GM12878 (cell line): Measurements from ENCODE around the gene POLR2I. TPM values are rescaled to one million over a fixed set of nuclear protein-coding genes. Genes with fewer than 3 reads are reported as not detected.

Experiments
- ATAC-seq: fragments of 200-7000 bp; cut with Tn5 transposase; 3 replicates; pipeline ENCODE4 v1.9.1; 2020; ENCODE audit warnings: mild to moderate bottlenecking, moderate library complexity
- BruUV-seq: library from RNA; stranded (reverse); fragments of 400-500 nt; replicated peaks from 2 replicates; lab custom pipeline; 2021; lab: Mats Ljungman, UMichigan
- CTCF ChIA-PET: fragments of 300-600 bp; sonication (Branson Sonifier 250); formaldehyde crosslinking; extraction: SDS; loops from one replicate; lab custom pipeline; 2021; ENCODE audit warnings: inconsistent platforms; lab: Yijun Ruan, JAX
- POLR2A ChIA-PET: fragments of 350-600 bp; formaldehyde crosslinking; extraction: SDS; loops from one replicate; lab custom pipeline; 2021; ENCODE audit warnings: inconsistent platforms; lab: Charles Lee
- RAD21 ChIA-PET: fragments of 300-600 bp; sonication (Branson Sonifier 250); formaldehyde crosslinking; loops from one replicate; lab custom pipeline; 2023; ENCODE audit warnings: antibody characterized with exemption; ENCODE audit not compliant: unreplicated experiment; lab: Charles Lee
- SMC1A ChIA-PET: fragments of 300-600 bp; sonication (Branson Sonifier 250); formaldehyde crosslinking; loops from one replicate; lab custom pipeline; 2023; ENCODE audit not compliant: unreplicated experiment, uncharacterized antibody; lab: Charles Lee
- DNase-seq: peaks from one replicate; pipeline ENCODE4 v3.0.0-alpha.2; 2011; ENCODE audit warnings: low read depth, low spot score
- FAIRE-seq: peaks from 3 replicates; lab custom pipeline; 2011; peaks lifted over from hg19 to GRCh38; lab: Jason Lieb, UNC
- H2AFZ ChIP-seq: 2 replicates; pipeline ENCODE4 v1.6.0; 2011; ENCODE audit warnings: low read depth, low read length, control low read depth; ENCODE audit not compliant: control insufficient read depth
- H3K27ac ChIP-seq: 2 replicates; pipeline ENCODE4 v1.5.1; 2011; ENCODE audit warnings: control low read depth; ENCODE audit not compliant: control insufficient read depth, insufficient read depth
- H3K27me3 ChIP-seq, 2 experiments: replicated peaks in 1 of 2; 2 replicates each; pipeline versions ENCODE4 v1.6.0 to v1.6.1; 2011; ENCODE audit warnings: low read length in 1 of 2; ENCODE audit not compliant: control insufficient read depth in 2 of 2, insufficient read depth in 2 of 2
- H3K36me3 ChIP-seq, 2 experiments: 2 replicates each; pipeline ENCODE4 v1.5.1; 2011; ENCODE audit warnings: low read length in 1 of 2; ENCODE audit not compliant: control insufficient read depth in 2 of 2, insufficient read depth in 2 of 2
- H3K4me1 ChIP-seq: 2 replicates; pipeline ENCODE4 v1.6.1; 2011; ENCODE audit warnings: mild to moderate bottlenecking, low read length, moderate library complexity, mixed read lengths; ENCODE audit not compliant: control insufficient read depth, insufficient read depth
- H3K4me2 ChIP-seq: 2 replicates; pipeline ENCODE4 v1.6.0; 2011; ENCODE audit warnings: control low read depth; ENCODE audit not compliant: control insufficient read depth, insufficient read depth
- H3K4me3 ChIP-seq: fragments of 200-600 bp; sonication (generic); 2 replicates; pipeline ENCODE4 v1.5.1; 2016
- H3K79me2 ChIP-seq: 2 replicates; pipeline ENCODE4 v1.6.0; 2011; ENCODE audit warnings: low read length; ENCODE audit not compliant: control insufficient read depth, insufficient read depth
- H3K9ac ChIP-seq: 2 replicates; pipeline ENCODE4 v1.8.0; 2011; ENCODE audit warnings: low read length, control low read depth, mixed read lengths; ENCODE audit not compliant: control insufficient read depth, insufficient read depth
- H3K9me3 ChIP-seq: replicated peaks from 3 replicates; pipeline ENCODE4 v1.5.1; 2011; ENCODE audit warnings: mild to moderate bottlenecking, low read length; ENCODE audit not compliant: control insufficient read depth, insufficient read depth
- H4K20me1 ChIP-seq: 2 replicates; pipeline ENCODE4 v1.6.0; 2011; ENCODE audit not compliant: control insufficient read depth, insufficient read depth
- KAT2A ChIP-seq: conservative IDR thresholded peaks from 2 replicates; pipeline ENCODE4 v1.6.1; 2011; ENCODE audit warnings: low read depth, low read length; ENCODE audit not compliant: control insufficient read depth
- POU2F2 ChIP-seq: IDR thresholded peaks from 3 replicates; pipeline ENCODE4 v1.6.1; 2011; ENCODE audit warnings: low read depth, mild to moderate bottlenecking, low read length, borderline replicate concordance
- RBBP5 ChIP-seq: fragments of 200-600 bp; sonication (generic); conservative IDR thresholded peaks from 2 replicates; pipeline ENCODE4 v1.6.1; 2016
- ZNF217 ChIP-seq: fragments of 450-650 bp; IDR thresholded peaks from 2 replicates; pipeline ENCODE4 v1.6.1; 2017; ENCODE audit warnings: antibody characterized with exemption, mild to moderate bottlenecking
- ZNF24 ChIP-seq: fragments of 450-650 bp; IDR thresholded peaks from 2 replicates; pipeline ENCODE4 v1.6.1; 2017; ENCODE audit warnings: antibody characterized with exemption, mild to moderate bottlenecking
- WGBS: methylation state at CpG from one replicate; pipeline ENCODE4 v1.1.6; 2016; ENCODE audit warnings: low lambda C conversion rate; ENCODE audit not compliant: insufficient replicate concordance, insufficient coverage; ENCODE audit errors: missing lambda C conversion rate; 5-methylcytosine and 5-hydroxymethylcytosine counted together
- in situ Hi-C: fragments of 300-500 bp; cut with MboI; formaldehyde crosslinking; loops from 9 replicates; pipeline ENCODE4 v1.14.3; 2018; ENCODE audit warnings: mixed read lengths
- intact Hi-C: fragments of 100-400 bp; cut with micrococcal nuclease; formaldehyde crosslinking; loops from one replicate; pipeline ENCODE4 v1.14.2; 2022; ENCODE audit not compliant: unreplicated experiment
- polyA plus RNA-seq, 11 experiments: library from polyadenylated mRNA; depleted of rRNA in 4 of 11; unstranded in 6 of 11; stranded (reverse) in 5 of 11; fragments of >200 nt; fragmentation: Nextera tagmentation in 4 of 11; fragmentation: Illumina TruSeq in 1 of 11; extraction: Ambion mirVana in 4 of 11; extraction: Trizol in 1 of 11; gene quantifications; 1 replicate in 1 of 11; 2 replicates in 10 of 11; pipeline versions ENCODE4 v1.2.1 to v1.2.3, GENCODE V29; 2011 to 2016; ENCODE audit warnings: inconsistent platforms in 2 of 11, missing spikeins in 2 of 11, low read depth in 1 of 11
- total RNA-seq, 4 experiments: library from RNA; depleted of rRNA in 3 of 4; stranded (reverse); fragments of >200 nt in 3 of 4; fragmentation: Illumina TruSeq in 1 of 4; extraction: Trizol in 1 of 4; gene quantifications; 2 replicates each; pipeline versions ENCODE4 v1.2.1 to v1.2.3, GENCODE V29; 2013 to 2021
- TF ChIP-seq, protein P1 (sequence below): fragments of 450-650 bp; IDR thresholded peaks from 2 replicates; pipeline ENCODE4 v1.6.1; 2017; ENCODE audit warnings: mild to moderate bottlenecking
- TF ChIP-seq, protein P2 (sequence below): fragments of 450-650 bp; IDR thresholded peaks from 2 replicates; pipeline ENCODE4 v1.6.1; 2014; ENCODE audit warnings: mild to moderate bottlenecking

POLR2I gene
- total and polyA plus RNA-seq, 10 of the 15 experiments (the other 5 are each of a cell fraction or from before 2014, with no cell fraction given) = 30.9 to 272 (median 202) TPM

DNA sequence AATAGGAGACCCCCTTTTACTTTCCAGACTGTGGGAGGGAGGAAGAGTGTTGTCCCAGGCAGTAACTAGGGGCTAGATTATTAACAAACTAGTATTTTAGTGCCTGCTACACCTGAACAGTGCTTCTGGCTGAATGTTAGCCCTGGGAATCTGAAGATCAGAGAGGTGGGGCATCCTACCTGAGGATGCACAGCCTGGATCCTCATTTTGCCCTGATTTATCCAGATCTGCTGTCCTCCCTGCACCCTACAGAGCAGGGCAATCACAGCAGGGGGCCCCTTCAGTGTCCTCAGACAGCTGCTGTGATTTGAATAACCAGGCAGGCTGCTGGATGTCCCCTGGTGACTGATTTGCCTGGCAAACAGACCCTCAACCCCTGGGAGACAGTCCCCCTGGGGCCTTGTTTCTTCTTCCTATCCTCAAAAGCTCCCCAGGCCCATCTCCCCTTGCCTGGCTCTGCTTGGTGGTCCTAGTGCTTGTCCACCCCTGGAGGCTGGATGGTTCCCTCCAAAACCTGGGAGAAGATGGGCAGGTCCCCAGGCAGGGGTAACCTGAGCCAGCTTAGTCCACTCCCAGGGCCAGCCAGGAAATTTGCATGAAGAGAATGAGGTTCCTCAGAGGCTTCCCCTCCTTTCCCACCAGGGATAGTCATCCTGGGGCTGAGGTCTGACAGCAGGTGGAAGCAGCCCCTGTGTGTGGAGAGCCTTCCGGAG, 4.0 kb downstream of the POLR2I start, which contains the start of gene OVOL3:
Gene OVOL3 (plus strand): TSS at position 657 of the 713 bp plus-strand sequence. CDS start 60 bp downstream, outside the sequence.
- DNase-seq (no peak), FAIRE-seq (no peak), ATAC-seq (no peak)
- RAD21 ChIA-PET = no interaction called here
- 36% methylated on average over 1 of the region's 1 CpG for WGBS
- Histone ChIP-seq H3K4me1 (0 out of 2 replicates have a peak, but pooled peaks cover 3% of the 10 kb centered on the region), H4K20me1 (no peaks in the 10 kb centered on the region), H3K4me2 (no peak within 1 kb of the TSS), H3K4me3 (no peak within 1 kb of the TSS), H3K9ac (no peak within 1 kb of the TSS), H3K27me3 (no peaks in the 10 kb centered on the region), H3K27ac (no peak within 1 kb of the TSS), H3K36me3 (no peaks in the 10 kb centered on the region; a peak in 2 of 4 replicates), H3K79me2 (peaks cover 11% of the 10 kb centered on the region), H3K9me3 (no peaks in the 10 kb centered on the region), H2AFZ (no peak within 1 kb of the TSS)
- CTCF ChIA-PET = interaction anchor here (1.1 to 1.3 kb wide), 2 partner anchors 16 to 68 kb away, joined by 3 read pairs; no protein-coding TSS in a partner anchor
- POLR2A ChIA-PET = no interaction called here
- TF ChIP-seq KAT2A (no peak), ZNF24 (no peak), RBBP5 (no peak), POU2F2 (no peak), ZNF217 (no peak)
- TF ChIP-seq, protein P1, sequence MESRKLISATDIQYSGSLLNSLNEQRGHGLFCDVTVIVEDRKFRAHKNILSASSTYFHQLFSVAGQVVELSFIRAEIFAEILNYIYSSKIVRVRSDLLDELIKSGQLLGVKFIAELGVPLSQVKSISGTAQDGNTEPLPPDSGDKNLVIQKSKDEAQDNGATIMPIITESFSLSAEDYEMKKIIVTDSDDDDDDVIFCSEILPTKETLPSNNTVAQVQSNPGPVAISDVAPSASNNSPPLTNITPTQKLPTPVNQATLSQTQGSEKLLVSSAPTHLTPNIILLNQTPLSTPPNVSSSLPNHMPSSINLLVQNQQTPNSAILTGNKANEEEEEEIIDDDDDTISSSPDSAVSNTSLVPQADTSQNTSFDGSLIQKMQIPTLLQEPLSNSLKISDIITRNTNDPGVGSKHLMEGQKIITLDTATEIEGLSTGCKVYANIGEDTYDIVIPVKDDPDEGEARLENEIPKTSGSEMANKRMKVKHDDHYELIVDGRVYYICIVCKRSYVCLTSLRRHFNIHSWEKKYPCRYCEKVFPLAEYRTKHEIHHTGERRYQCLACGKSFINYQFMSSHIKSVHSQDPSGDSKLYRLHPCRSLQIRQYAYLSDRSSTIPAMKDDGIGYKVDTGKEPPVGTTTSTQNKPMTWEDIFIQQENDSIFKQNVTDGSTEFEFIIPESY = no peak
- TF ChIP-seq, protein P2, sequence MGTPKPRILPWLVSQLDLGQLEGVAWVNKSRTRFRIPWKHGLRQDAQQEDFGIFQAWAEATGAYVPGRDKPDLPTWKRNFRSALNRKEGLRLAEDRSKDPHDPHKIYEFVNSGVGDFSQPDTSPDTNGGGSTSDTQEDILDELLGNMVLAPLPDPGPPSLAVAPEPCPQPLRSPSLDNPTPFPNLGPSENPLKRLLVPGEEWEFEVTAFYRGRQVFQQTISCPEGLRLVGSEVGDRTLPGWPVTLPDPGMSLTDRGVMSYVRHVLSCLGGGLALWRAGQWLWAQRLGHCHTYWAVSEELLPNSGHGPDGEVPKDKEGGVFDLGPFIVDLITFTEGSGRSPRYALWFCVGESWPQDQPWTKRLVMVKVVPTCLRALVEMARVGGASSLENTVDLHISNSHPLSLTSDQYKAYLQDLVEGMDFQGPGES = no peak
- in situ Hi-C loops (loop anchor here (10.0 kb wide), 1 partner anchor 374 kb away; the partner anchor contains the start of gene ZNF566), intact Hi-C loops (loop anchor here (10.0 kb wide), 1 partner anchor 1264 kb away; the partner anchor contains the start of gene ZNF527)
- BruUV-seq = no TSS peak
- SMC1A ChIA-PET = no interaction called here
